Stimulated activated CD4-positive, alpha-beta T cell treated with anti-CD3 and anti-CD28 coated beads, Interleukin-2, amount 100 ng/mL, for 48 hours (primary cell): ENCODE measurements around the gene CIDEB.
"Not testable (repeated sequence)": the region's sequence is repeated elsewhere in the genome, so short reads cannot be mapped to it uniquely, and the experiment has no call there.

Source experiments
- DNase-seq, 2 donors: peaks; one replicate each; pipeline ENCODE4 v3.0.0-alpha.2; 2020

Gene CIDEB, protein sequence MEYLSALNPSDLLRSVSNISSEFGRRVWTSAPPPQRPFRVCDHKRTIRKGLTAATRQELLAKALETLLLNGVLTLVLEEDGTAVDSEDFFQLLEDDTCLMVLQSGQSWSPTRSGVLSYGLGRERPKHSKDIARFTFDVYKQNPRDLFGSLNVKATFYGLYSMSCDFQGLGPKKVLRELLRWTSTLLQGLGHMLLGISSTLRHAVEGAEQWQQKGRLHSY

DNA sequence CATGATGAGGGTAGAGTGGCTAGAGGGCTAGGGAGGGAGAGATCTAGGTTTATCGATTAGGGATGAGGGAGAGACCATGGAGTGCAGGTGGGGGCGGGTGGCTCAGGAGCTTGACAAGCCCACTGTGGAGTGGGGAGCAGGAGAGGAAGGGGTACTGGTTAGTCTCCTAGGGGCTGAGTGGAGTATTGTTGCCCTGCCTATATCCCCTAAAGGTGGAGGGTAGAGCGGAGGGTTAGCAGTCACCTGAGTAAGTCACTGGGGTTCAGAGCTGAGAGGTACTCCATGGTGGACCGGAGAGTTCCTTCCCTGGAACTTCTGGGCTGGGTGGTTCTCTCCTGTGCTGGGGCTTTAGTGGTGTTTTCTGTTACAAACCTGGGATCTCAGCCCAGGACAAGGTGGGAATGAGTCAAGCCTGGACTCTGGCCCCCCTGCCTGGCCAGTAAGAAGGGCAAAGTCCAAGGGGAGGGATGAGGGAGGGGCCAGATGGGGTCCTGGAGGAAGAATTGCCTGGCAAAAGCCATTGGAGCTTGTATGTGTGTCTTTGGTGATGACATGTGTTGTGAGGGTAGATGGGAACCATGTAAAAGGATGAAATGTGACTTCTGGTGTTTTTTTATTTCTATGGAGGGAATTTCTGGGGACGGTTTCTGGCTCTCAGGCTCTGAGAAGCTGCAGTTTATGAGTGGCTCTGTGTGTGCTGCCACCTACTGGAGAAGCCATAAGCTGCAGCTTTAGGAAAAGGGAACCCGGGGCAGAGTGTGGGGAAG is at the start of gene CIDEB:
Gene CIDEB (minus strand): TSS at position 403 of the 767 bp plus-strand sequence. CDS start 119 bp downstream, at position 284.
- peak; percentile 61 to 63 for DNase-seq

DNA sequence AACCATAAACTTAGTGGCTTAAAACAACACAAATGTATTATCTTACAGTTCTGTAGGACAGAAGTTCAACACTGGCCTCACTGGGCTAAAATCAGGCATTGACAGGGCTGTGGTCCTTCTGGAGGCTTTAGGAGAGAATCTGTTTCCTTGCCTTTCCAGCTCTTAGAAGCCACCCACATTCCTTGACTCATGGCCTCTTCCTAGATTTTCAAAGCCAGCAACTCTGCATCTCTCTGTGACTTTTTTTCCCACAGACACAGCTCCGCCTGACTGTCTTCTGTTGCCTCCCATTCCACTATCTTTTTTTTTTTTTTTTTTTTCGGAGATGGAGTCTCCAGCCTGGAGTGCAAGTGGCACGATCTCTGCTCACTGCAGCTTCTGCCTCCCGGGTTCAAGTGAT is 48.4 kb upstream of the CIDEB start:
- no peak for DNase-seq

DNA sequence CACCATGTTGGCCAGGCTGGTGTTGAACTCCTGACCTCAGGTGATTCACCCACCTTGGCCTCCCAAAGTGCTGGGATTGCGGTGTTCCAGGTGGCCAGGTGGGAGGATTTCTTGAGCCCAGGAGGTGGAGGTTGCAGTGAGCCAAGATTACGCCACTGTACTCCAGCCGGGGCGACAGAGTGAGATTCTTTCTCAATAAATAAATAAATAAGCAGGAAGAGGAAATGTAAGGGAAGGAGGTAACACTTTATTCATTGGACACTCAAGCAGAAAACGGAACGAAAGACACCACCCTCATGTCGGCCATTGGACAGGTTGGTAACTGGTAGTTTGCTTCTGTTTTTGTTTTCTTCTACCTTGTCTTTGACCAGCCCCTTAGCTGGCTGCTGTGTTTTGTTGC is 47.2 kb upstream of the CIDEB start:
- no peak for DNase-seq

DNA sequence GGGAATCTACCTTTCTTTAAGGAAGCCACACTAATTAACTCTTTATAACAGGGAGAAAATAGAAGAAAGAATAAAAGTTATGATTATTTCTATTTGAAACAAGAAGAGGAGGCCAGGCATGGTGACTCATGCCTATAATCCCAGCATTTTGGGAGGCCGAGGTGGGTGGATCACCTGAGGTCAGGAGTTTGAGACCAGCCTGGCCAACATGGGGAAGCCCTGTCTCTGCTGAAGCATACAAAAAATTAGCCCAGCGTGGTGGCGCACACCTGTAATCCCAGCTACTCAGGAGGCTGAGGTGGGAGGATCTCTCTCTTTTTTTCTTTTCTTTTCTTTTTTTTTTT is 46.7 kb upstream of the CIDEB start:
- not testable (repeated sequence) for DNase-seq

DNA sequence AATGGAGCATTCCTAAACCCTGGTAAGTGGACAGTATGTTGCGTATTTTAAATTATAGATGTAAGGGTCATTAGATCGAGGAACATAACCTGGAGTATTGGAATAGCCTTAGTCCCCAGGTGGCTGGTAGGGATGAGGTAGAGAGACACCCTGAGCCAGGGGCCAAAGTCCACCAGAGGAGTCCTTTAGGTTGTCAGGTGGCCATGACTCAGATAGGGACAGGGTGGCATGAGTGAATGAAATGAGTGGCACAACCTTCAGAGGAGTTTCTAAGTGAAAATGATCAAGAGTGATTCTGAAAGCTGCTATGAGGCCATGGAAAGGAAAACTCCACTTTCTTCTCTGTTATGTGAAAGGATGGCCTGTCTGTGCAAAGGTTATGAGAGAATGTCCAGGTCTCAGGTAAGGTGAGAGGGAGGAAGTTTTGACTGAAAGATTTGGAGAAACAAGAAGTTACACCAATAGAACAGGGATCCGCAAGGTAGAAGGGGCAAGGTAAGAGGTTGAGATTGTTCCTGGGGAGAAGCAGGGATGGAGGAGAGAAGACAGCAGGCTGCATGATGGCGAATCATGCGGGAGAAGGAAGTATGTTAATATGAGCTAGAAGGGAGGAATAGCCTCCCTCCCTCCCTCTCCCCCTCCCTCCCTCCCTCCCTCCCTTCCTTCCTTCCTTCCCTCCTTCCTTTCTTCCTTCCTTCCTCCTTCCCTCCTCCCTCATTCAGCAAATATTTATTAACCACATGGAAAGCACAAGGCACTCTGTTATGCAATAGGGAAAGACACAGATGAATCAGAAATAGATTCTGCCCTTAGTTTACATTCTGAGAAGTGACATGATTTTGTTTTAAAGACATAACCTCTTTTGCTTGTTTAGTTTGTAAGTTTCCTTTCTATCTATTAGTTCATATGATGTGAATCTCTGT is 46.0 kb upstream of the CIDEB start:
- no peak for DNase-seq

DNA sequence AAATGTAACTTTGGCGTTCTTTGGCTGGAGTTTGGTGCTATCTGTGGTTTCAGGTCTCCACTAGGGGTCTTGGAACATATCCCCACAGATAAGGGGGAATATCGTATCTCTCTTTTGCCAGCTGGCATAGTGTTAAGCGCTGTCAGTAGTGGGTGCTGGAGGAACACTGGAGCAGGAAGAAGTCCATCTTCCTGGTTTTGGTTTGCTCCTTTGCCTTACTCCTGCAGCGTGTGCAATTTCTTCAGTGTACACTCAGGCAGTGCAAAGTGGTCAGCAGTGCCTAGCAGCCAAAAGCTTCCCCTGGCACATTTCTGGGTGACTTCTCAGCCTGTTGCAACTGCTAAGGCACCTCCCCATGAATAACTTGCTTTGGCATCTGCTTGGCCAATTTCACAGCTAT is 43.7 kb upstream of the CIDEB start:
- DNase-seq = no peak

DNA sequence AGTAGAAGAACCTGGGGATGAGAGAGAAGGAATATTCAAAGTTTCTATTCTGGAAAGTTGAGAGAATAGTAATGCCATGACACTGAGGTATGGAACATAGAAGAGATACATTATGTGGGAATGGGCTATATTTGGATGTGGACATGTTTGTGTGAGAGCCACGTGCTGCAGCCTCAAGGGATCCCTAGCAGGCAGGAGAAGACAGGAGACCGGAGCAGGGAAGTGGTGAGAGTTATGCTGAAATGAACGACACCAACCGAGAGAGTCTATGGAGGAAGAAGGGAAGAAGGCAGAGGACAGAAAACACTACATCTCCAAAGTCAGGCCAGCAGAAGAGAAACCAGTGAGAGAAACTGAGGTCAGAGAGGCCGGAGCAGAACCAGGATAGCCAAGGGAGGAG is 42.0 kb upstream of the CIDEB start:
- DNase-seq = no peak

DNA sequence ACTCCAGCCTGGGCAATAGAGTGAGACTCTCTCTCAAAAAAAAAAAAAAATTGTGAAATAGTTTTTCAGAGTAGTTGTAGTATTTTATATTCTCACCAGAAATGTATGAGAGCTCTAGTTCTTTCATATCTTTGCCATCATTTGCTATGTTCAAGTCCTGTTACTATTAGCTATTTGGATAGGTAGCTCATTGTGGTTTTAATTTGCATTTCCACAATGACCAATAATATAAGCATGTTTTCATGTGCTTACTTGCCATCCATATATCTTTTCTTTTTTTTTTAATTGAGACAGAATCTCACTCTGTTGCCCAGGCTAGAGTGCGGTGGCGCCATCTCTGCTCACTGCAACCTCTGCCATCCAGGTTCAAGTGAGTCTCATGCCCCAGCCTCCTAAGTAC is 40.4 kb upstream of the CIDEB start:
- no peak for DNase-seq

DNA sequence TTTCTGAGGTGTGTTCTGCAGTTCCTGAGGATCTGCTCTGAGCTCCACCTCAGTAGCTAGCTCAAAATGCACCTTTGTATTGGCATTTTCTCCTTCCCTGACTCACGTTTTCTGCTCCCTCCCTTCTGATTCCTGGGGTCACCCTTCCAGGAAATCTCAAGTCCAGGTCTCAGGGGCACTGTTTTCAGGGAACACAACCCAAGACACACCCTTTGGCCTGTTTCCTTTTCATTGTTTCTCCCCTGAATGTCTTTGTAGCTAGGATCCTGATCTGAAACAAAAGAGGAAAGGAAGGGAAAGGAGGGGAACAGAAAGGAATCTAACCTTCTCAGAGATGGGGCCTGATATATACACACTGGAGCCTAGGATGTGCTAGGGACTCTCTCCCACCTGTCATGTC is 39.4 kb upstream of the CIDEB start:
- no peak for DNase-seq

DNA sequence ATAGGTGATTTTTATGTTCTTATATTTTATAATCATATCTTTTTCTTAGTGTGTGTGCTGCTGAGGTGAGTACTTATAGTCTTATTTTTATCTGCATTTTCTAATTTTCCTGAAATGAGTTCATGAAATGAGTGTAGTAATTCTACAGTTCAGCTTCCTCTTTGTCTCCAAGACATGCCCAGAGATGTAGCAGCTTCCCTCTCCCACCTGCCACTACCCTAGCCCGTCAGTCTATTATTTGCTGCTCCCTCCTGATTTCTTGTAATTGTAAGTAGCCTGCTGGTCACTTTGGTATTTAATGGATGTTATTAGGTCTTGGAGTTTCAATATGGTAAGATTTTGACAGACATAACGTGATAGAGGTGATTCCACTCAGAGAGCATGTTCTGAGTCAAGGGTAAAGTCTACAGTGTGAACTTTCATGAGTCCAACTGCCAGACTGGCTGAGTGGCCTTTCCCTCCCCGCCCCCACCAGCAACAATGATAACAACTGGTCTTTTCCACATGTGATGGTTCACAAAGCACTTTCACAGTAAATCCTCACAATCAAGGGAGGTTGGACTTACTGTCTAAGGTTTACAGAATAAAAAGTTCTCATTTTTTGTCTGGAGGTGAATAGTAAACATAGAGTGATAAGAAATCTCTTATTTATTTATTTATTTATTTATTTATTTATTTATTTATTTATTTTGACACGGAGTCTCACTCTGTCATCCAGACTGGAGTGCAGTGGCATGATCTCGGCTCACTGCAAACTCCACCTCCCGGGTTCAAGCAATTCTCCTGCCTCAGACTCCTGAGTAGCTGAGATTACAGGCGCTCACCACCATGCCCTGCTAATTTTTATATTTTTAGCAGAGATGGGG is 36.3 kb upstream of the CIDEB start:
- DNase-seq = no peak

DNA sequence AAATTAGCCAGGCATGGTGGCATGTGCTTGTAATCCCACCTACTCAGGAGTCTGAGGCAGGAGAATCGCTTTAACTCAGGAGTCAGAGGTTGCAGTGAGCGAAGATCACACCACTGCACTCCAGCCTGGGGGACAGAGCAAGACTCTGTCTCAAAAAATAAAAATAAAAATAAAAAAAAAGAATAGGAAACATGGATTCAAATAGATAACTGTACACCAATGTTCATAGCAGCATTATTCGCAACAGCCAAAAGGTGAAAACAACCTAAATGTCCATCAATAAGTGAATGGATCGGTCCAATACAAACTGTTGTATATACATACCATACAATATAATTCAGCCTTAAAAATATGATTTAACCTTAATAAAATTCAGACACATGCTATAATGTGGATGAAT is 35.1 kb upstream of the CIDEB start:
- DNase-seq = no peak

DNA sequence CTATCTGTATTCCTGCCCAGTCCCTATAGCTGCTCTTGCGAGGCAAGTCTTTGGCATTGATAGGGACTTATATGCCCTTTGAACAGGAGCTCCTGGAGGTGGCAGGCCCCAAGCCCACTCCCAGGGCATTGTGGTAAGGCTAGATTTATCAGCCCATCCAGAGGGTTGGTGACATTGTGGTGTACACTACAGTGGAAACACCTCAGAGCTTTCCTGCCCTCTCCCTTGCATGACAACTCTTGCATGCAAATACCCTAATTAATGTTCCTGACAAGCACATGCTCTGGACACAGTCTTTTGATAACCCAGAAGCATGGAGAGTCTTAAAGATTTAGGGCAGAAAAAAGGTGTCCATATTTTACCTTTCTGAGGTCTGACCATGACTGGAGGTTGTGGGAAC is 32.8 kb upstream of the CIDEB start:
- no peak for DNase-seq

DNA sequence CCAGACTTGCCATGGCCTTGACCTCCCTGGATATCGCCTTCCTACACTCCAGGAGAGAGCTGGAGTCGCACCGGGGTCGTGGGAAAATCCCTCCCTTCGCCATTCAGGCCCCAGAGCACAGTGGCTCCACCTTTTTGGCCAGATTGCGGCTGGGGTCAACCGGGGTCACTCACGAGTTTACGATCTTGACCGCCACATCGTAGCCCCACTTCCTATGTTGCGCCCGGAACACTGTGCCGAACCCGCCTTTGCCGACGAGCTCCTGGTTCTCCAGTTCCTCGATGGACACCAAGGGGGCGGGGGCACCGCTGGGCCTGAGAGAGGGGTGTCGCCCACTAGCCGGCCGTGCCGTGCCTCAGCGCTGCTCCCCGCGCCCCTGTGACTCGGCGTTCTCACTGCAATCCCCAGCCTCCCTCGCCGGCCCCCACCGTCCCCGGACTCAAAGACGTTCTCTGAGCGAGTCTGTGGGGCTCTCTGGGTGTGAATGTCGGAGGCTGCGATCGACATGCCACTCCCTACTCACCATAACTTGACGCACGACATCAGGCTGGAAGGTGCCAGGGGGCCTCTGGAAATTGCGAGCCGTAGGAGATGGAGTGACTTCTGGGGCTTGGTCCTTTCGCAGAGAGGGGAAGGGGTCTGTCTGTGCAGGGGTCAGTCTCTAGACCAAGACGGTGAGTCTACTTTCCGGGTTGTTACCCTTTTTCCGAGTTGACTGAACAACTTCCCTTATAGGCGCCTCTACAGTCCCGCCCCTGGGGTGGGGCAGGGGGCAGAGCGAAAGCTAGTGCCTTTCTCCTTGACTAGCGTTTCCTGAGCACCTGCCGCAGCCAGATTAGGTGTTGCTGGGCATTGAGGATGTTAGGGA is 31.7 kb upstream of the CIDEB start, which contains the start of gene RIPK3:
Gene RIPK3 (minus strand): TSS at position 708 of the 868 bp plus-strand sequence. CDS start 165 bp downstream, at position 543.
- peak; percentile 52 to 57 for DNase-seq

DNA sequence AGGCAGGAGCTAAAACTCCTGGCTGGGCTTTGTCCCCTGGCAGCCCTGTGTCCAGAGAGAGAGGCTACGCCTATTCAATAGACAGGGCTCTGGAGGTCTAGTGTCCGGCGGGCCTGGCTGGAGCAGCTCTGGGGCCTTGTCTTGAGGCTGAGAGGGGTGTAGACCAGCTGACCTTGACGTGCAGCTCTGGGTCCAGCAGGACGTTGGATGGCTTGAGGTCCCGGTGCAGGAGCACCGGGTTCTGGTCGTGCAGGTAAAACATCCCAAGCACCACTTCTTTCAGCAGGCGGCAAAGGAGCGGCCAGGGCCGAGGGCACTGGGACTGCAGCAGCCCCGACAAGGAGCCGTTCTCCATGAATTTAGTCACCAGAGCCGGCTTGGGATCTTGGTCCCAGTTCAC is 31.1 kb upstream of the CIDEB start:
- no peak for DNase-seq

DNA sequence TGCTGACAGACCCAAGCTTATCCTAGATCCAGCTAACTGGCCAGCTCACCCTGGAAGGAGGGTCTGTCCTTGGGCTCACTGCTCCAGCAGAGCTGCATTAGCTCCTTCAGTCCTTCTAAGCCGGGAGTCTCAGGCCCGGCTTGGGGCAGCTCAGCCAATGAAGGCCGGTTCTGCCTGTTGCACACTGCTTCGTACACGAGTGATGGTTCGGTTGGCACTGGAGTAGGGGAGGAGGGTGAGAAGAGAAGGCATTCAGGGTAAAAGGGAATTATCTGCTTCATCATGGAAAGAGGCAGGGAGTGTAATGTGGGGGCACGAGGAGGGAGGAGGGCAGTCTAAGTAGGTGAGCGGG is 30.0 kb upstream of the CIDEB start:
- DNase-seq = no peak

DNA sequence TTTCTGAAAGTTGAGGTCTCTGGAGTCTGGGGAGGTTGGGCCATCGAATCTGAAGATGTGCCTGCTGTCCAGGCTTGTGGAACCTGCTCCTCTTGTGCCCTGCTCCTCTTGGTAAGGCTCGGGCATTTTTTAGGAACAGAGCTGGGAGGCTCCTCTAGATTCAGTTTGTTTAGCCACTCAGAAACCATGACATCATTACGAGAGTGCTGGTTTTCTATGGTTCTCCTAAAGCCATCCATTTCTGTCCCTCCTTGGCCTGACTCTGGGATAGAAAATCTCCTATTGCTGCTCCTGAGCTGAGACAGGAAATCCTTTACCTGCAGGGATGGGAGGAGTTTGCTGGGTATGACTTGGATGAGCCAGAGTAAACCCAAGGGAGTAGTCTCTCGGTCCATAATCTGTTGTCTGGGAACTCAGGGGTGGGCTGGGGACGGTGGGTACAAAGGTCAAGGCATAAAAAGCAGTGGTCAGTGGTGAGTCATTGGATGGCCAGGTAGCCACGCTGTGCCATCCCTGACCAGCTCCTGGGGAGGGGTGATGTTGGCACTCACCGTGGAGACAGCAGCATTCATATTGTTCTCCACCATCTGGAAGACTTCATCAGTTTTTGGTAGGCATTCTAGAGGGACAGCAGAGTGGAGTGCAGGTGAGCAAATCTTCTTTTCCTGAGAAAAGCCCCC is 29.5 kb upstream of the CIDEB start:
- no peak for DNase-seq

DNA sequence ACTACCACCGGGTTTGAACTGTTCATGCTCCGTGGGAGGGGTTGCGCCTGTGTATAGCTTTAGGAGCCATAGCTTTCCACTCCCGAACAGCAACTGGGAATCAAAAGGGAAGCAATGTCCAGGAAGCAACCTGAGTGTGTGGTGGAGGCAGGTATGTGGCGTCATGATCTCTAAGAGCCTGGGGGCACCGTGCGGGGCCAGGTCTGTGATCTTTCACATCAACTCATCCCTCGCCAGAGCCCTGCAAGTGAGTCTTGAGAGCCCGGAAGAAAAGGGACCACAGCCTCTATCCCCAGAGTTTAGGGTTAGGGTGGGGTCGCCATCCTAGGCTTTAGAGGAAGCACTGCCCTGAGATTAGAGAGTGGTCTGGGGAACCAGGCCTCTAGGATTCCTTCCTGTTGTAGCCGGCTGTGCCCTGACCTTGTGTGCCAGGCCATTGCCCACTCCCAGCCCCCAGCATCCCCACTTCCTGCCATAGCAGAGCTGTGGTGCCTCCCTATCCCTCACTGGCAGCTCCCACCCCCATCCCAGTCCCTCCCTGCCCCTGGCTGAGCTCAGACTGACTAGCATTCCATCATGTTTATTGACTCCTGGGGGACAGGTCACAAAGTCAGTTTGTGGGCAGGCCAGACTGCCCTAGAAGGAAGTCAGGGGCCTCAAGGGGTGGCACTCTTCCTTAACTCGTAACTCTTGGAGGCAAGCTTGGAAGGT is 27.8 kb upstream of the CIDEB start:
- DNase-seq = no peak

DNA sequence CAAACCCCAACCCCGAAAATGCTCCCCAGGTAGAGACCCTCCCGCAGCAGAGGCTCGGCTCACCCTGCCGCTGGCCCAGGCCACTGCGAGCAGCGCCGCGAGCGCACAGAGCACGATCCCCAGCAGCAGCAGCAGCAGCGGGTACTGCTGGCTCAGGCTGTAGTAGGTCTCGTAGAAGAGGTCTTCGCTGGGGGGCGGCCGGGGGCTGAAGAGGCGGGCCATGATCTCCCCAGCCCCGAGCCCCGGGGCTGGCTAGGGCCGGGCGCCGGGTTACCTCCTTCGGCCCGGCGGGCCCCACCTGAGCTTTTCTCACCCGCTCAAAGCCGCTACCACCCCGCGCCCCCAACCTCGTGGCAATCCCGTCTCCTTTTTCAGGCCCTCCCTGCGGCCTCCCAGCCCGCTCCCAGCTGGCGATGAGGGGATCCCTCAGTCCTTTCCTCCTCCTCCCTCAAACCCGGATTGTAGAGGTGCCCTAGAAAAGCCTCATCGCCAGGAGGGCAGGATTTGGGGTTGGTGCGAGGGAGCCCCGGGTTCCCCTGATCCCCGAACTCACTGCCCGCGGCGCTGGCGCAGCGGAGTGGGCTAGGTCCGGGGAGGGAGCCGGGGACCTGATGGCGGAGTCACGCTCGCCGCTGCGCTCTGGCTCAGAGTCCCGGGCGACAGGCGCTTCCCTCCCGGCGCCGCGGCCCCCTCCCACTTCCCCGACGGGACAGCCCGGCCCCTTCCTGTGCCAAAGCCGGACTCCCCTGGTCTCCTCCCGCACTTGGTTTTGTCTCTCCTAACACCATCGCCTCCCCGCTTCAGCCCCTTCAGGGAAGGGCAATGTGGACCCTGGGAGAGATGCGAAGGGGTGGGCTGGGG is 26.9 kb upstream of the CIDEB start, which contains the start of gene ADCY4:
Gene ADCY4 (minus strand): TSS at position 641 of the 861 bp plus-strand sequence. CDS start 419 bp downstream, at position 222.
- no peak for DNase-seq
